ENCODE results near the gene CHIT1. TPM values are rescaled to one million over a fixed set of nuclear protein-coding genes. Genes with fewer than 3 reads are reported as not detected.

Gene CHIT1
- total and polyA plus RNA-seq, 12 donors = 0.13 to 6.5 (median 0.60) TPM; not detected in 1

- H3K4me1 ChIP-seq (replicated peaks in 1 of 2) = peaks cover 0 to 30% of the 10 kb centered on the region in 2 donors
- TF ChIP-seq POLR2A (IDR thresholded peaks at IDR 0.05) = no peak
- TF ChIP-seq, protein P1, sequence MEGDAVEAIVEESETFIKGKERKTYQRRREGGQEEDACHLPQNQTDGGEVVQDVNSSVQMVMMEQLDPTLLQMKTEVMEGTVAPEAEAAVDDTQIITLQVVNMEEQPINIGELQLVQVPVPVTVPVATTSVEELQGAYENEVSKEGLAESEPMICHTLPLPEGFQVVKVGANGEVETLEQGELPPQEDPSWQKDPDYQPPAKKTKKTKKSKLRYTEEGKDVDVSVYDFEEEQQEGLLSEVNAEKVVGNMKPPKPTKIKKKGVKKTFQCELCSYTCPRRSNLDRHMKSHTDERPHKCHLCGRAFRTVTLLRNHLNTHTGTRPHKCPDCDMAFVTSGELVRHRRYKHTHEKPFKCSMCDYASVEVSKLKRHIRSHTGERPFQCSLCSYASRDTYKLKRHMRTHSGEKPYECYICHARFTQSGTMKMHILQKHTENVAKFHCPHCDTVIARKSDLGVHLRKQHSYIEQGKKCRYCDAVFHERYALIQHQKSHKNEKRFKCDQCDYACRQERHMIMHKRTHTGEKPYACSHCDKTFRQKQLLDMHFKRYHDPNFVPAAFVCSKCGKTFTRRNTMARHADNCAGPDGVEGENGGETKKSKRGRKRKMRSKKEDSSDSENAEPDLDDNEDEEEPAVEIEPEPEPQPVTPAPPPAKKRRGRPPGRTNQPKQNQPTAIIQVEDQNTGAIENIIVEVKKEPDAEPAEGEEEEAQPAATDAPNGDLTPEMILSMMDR (IDR thresholded peaks at IDR 0.05) = no peak
- no peak overlapping the region for H3K27ac ChIP-seq
Observed at GRCh38 chr1:203271962-203272632, 42.6 kb upstream of the CHIT1 start.

DNA sequence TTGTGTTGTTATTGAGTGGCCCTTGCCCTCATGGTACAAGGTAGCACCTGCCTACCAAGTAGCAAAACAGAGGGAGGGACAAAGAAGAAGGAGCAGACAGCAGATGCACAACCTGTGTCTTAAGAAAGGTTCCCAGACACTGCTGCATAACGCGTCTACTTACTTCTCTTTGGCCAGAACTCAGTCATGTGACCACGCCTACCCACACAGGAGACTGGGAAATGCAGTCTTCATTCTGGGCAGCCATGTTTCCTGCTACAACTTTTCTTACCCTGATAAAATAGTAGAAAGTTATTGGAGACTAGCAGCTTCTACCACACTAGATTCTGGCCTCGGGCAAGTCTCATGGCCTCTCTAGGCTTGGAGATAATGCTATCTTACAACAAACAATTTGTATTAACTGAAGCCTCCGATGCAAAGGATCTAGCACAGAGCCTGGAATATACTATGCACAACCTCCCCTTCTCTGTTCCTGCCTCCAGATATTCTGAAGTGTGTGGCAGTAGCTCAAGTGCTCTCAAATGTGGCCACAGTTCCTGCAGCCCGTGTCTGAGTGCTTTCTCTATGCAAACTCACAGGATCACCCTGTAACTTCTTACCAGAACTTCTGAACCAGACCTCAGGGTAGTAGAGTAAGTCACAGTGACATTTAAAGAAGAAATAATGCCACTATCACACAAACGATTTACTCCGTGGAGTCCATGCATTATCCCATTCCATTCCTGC lies 41.7 kb upstream of the CHIT1 start:
- H3K36me3 ChIP-seq (replicated peaks in 1 of 2) = no peaks in the 10 kb centered on the region
- H3K4me1 ChIP-seq (replicated peaks in 1 of 2) = peaks cover 0 to 28% of the 10 kb centered on the region in 2 donors
- peak in 6 of 7 donors; percentile 75 to 90 (median 83) for DNase-seq
- H3K4me3 ChIP-seq = no peak overlapping the region
- no peaks in the 10 kb centered on the region for H3K27me3 ChIP-seq
- intact Hi-C loops (cut with DNase I) = loop anchor here (5.0 to 10.0 kb wide), 4 partner anchors 66 to 216 kb away; no protein-coding TSS in a partner anchor
- H3K9me3 ChIP-seq (replicated peaks in 1 of 3) = no peaks in the 10 kb centered on the region
- WGBS, 4 donors = 26 to 31% (median 29%) methylated on average over 8 of the region's 8 CpGs
- H3K27ac ChIP-seq = no peak overlapping the region
- no peak for TF ChIP-seq POLR2A (IDR thresholded peaks at IDR 0.05)
- TF ChIP-seq, protein P1 (IDR thresholded peaks at IDR 0.05) = no peak

More at GRCh38 chr1:203271962-203272632, 42.6 kb upstream of the CHIT1 start:
- DNase-seq = peak in 2 of 7 donors; percentile 14 to 42
- Histone ChIP-seq H3K36me3 (replicated peaks in 1 of 2) (no peaks in the 10 kb centered on the region), H3K9me3 (replicated peaks in 1 of 3) (no peaks in the 10 kb centered on the region), H3K27me3 (no peaks in the 10 kb centered on the region), H3K4me3 (no peak overlapping the region)
- 39 to 59% (median 57%) methylated on average over 4 to 6 of the region's 6 CpGs for WGBS, 4 donors
- intact Hi-C loops (cut with DNase I) = loop anchor here (5.0 to 10.0 kb wide), 4 partner anchors 65 to 215 kb away; no protein-coding TSS in a partner anchor

- DNase-seq = peak in 1 of 7 donors; percentile 13
- H3K36me3 ChIP-seq (replicated peaks in 1 of 2) = no peaks in the 10 kb centered on the region
- 74 to 81% (median 76%) methylated on average over 2 to 4 of the region's 4 CpGs for WGBS, 4 donors
- no peak overlapping the region for H3K4me3 ChIP-seq
- TF ChIP-seq, protein P1 (IDR thresholded peaks at IDR 0.05) = no peak
- TF ChIP-seq POLR2A (IDR thresholded peaks at IDR 0.05) = no peak
- H3K27ac ChIP-seq = no peak overlapping the region
- no peaks in the 10 kb centered on the region for H3K27me3 ChIP-seq
- no peaks in the 10 kb centered on the region for H3K9me3 ChIP-seq (replicated peaks in 1 of 3)
- intact Hi-C loops (cut with DNase I) = loop anchor here (5.0 to 10.0 kb wide), 4 partner anchors 67 to 217 kb away; no protein-coding TSS in a partner anchor
- H3K4me1 ChIP-seq (replicated peaks in 1 of 2) = peaks cover 0 to 25% of the 10 kb centered on the region in 2 donors
Observed at GRCh38 chr1:203270448-203270847, 41.0 kb upstream of the CHIT1 start.

DNA sequence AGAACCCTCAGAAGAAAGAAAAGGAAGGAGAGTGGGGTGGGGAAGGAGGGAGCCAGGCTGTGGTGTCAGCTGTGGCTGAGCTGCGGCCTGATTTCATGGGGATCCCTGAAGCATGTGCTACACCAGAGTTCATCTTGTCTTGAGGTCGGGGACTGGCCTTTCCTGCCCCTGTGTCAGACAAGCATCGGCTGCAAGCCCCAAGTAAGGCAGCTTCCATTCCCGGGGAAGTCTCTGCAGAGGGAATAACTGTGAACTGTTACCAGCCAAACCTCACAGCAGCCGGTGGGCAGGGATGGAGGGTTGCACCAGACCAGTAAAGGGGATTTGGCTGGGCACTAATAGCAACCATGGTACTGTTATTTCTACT lies 40.2 kb upstream of the CHIT1 start:
- Histone ChIP-seq H3K4me3 (no peak overlapping the region), H3K27me3 (peaks cover 4% of the 10 kb centered on the region), H3K27ac (no peak overlapping the region), H3K9me3 (replicated peaks in 1 of 3) (no peaks in the 10 kb centered on the region), H3K4me1 (replicated peaks in 1 of 2) (peaks cover 0 to 17% of the 10 kb centered on the region in 2 donors), H3K36me3 (replicated peaks in 1 of 2) (no peaks in the 10 kb centered on the region)
- DNase-seq = peak in 2 of 7 donors; percentile 7 to 22
- 55 to 65% (median 57%) methylated on average over 5 of the region's 5 CpGs for WGBS, 4 donors
- TF ChIP-seq, protein P1 (IDR thresholded peaks at IDR 0.05) = no peak
- TF ChIP-seq POLR2A (IDR thresholded peaks at IDR 0.05) = no peak
- intact Hi-C loops (cut with DNase I) = loop anchor here (5.0 to 10.0 kb wide), 4 partner anchors 68 to 218 kb away; no protein-coding TSS in a partner anchor
